Esophagus squamous epithelium (tissue), 5 donors: ENCODE measurements around the gene ANLN. TPM values are rescaled to one million over a fixed set of nuclear protein-coding genes. Genes with fewer than 3 reads are reported as not detected.

ENCODE experiments used
- DNase-seq: peaks from one replicate; lab custom pipeline; 2025; lab: John Stamatoyannopoulos, UW
- H3K27ac ChIP-seq, 4 donors: fragments of 200-600 bp; sonication (generic); one replicate each; pipeline ENCODE4 v1.5.1; 2016 to 2019; ENCODE audit warnings: mild to moderate bottlenecking in 1 of 4
- H3K27me3 ChIP-seq, 4 donors: fragments of 200-600 bp; sonication (generic); 1 replicate in 3 of 4; 2 replicates in 1 of 4; pipeline versions ENCODE4 v1.5.1 to v1.6.0; 2017 to 2021; ENCODE audit warnings: antibody characterized with exemption in 1 of 4
- H3K36me3 ChIP-seq, 3 donors: fragments of 200-600 bp; sonication (generic); one replicate each; pipeline ENCODE4 v1.5.1; 2016 to 2019
- H3K4me1 ChIP-seq, 3 donors: fragments of 200-600 bp; sonication (generic); one replicate each; pipeline ENCODE4 v1.5.1; 2017 to 2019
- H3K4me3 ChIP-seq, 4 donors: fragments of 200-600 bp; sonication (generic); 1 replicate in 3 of 4; 2 replicates in 1 of 4; pipeline ENCODE4 v1.5.1; 2016 to 2019; ENCODE audit warnings: mild to moderate bottlenecking in 2 of 4, moderate library complexity in 1 of 4
- H3K9me3 ChIP-seq, 3 donors: fragments of 200-600 bp; sonication (generic); one replicate each; pipeline ENCODE4 v1.5.1; 2016 to 2019
- CTCF ChIP-seq, 6 experiments: fragments of 450-650 bp in 4 of 6; fragments of 200-600 bp in 2 of 6; sonication (generic) in 2 of 6; IDR thresholded peaks; one replicate each; pipeline ENCODE4 v1.5.1; 2016 to 2019; ENCODE audit warnings: antibody characterized with exemption in 6 of 6, mild to moderate bottlenecking in 4 of 6, moderate library complexity in 4 of 6
- POLR2A ChIP-seq, 4 donors: fragments of 450-650 bp; IDR thresholded peaks; one replicate each; pipeline ENCODE4 v1.6.1; 2017; ENCODE audit warnings: antibody characterized with exemption in 4 of 4, mild to moderate bottlenecking in 4 of 4, moderate library complexity in 3 of 4
- WGBS, 2 donors: methylation state at CpG; one replicate each; pipeline ENCODE4 v1.1.5; 2018; 5-methylcytosine and 5-hydroxymethylcytosine counted together
- intact Hi-C: fragments of 100-400 bp; cut with DNase I; formaldehyde crosslinking; loops from one replicate; pipeline ENCODE4 v1.15.0; 2022
- total RNA-seq, 4 donors: library from RNA; depleted of rRNA; stranded (reverse); fragments of >200 nt; gene quantifications; one replicate each; pipeline ENCODE4 v1.1.0, GENCODE V29; 2016
- donor health status: DM: yes; HTN: yes; CAD: no.

ANLN gene
- total RNA-seq, 4 donors from 2014 or later: 16.6 to 67.9 (median 25.0) TPM

GRCh38 chr7:36360244-36360643 lies 29.4 kb upstream of the ANLN start:
- H3K9me3 ChIP-seq: no peaks in the 10 kb centered on the region
- H3K27ac ChIP-seq: no peak overlapping the region
- no peak for DNase-seq
- TF ChIP-seq POLR2A (IDR thresholded peaks at IDR 0.05): no peak
- TF ChIP-seq CTCF (IDR thresholded peaks at IDR 0.05): no peak
- H3K36me3 ChIP-seq: no peaks in the 10 kb centered on the region
- H3K4me3 ChIP-seq: no peak overlapping the region
- intact Hi-C loops: no loop called here
- H3K27me3 ChIP-seq: no peaks in the 10 kb centered on the region
- 62 to 71% methylated on average over 4 of the region's 4 CpGs for WGBS, 2 donors
- H3K4me1 ChIP-seq: no peaks in the 10 kb centered on the region

- intact Hi-C loops: no loop called here
- Histone ChIP-seq H3K36me3 (no peaks in the 10 kb centered on the region), H3K9me3 (no peaks in the 10 kb centered on the region), H3K27ac (no peak overlapping the region), H3K27me3 (no peaks in the 10 kb centered on the region), H3K4me1 (peaks cover 0 to 5% (median 0%) of the 10 kb centered on the region in 3 donors), H3K4me3 (no peak overlapping the region)
- WGBS, 2 donors: 85 to 87% methylated on average over 4 of the region's 4 CpGs
- DNase-seq: no peak
- no peak for TF ChIP-seq POLR2A (IDR thresholded peaks at IDR 0.05)
- no peak for TF ChIP-seq CTCF (IDR thresholded peaks at IDR 0.05)
Observed at GRCh38 chr7:36361227-36361626, 28.4 kb upstream of the ANLN start.

- intact Hi-C loops: no loop called here
- H3K36me3 ChIP-seq: no peaks in the 10 kb centered on the region
- no peak overlapping the region for H3K27ac ChIP-seq
- peaks cover 0 to 16% (median 3%) of the 10 kb centered on the region in 3 donors for H3K4me1 ChIP-seq
- H3K4me3 ChIP-seq: no peak overlapping the region
- no peak for TF ChIP-seq CTCF (IDR thresholded peaks at IDR 0.05)
- no peak for TF ChIP-seq POLR2A (IDR thresholded peaks at IDR 0.05)
- DNase-seq: no peak
- 91 to 100% methylated on average over 1 of the region's 1 CpG for WGBS, 2 donors
- H3K27me3 ChIP-seq: no peaks in the 10 kb centered on the region
- H3K9me3 ChIP-seq: no peaks in the 10 kb centered on the region
Observed at GRCh38 chr7:36363515-36363914, 26.1 kb upstream of the ANLN start.

- no peaks in the 10 kb centered on the region for H3K36me3 ChIP-seq
- no peaks in the 10 kb centered on the region for H3K9me3 ChIP-seq
- peak overlapping the region in 3 of 4 donors; percentile 70 to 82 (median 77) for H3K27ac ChIP-seq
- H3K4me3 ChIP-seq: peak overlapping the region; percentile 64 to 94 (median 75)
- TF ChIP-seq POLR2A (IDR thresholded peaks at IDR 0.05) (no peak), CTCF (IDR thresholded peaks at IDR 0.05) (no peak)
- 49 to 53% methylated on average over 12 of the region's 12 CpGs for WGBS, 2 donors
- peaks cover 0 to 16% (median 3%) of the 10 kb centered on the region in 3 donors for H3K4me1 ChIP-seq
- intact Hi-C loops: no loop called here
- DNase-seq: no peak
- no peaks in the 10 kb centered on the region for H3K27me3 ChIP-seq
Observed at GRCh38 chr7:36366005-36366717, 23.5 kb upstream of the ANLN start.

- peak; percentile 51 for DNase-seq
- 0 to 1% methylated on average over 9 to 16 of the region's 96 CpGs for WGBS, 2 donors
- intact Hi-C loops: no loop called here
- no peaks in the 10 kb centered on the region for H3K9me3 ChIP-seq
- H3K27me3 ChIP-seq: no peaks in the 10 kb centered on the region
- TF ChIP-seq POLR2A (IDR thresholded peaks at IDR 0.05) (peak in 2 of 4 donors; percentile 18 to 31), CTCF (IDR thresholded peaks at IDR 0.05) (peak; percentile 81 to 95 (median 90))
- no peaks in the 10 kb centered on the region for H3K36me3 ChIP-seq
- peak overlapping the region; percentile 70 to 82 (median 75) for H3K27ac ChIP-seq
- H3K4me1 ChIP-seq: peaks cover 0 to 16% (median 3%) of the 10 kb centered on the region in 3 donors
- H3K4me3 ChIP-seq: peak overlapping the region; percentile 64 to 94 (median 75)
Observed at GRCh38 chr7:36366718-36367560, 22.7 kb upstream of the ANLN start.
